ENCODE results near the gene SPACA6.

SPACA6 gene

GRCh38 chr19:51664131-51664530, 29.0 kb upstream of the SPACA6 start:
- H2AFZ ChIP-seq (ENCODE audit: low read depth, low read length, severe bottlenecking), result no peak overlapping the region
- TF ChIP-seq CTCF (IDR thresholded peaks at IDR 0.05; ENCODE audit: insufficient read depth, low read length, poor library complexity, severe bottlenecking) (no peak), EZH2phosphoT487 (conservative IDR thresholded peaks at IDR 0.05; ENCODE audit: low read length) (no peak)
- no peaks in the 10 kb centered on the region for H3K27me3 ChIP-seq (ENCODE audit: low read length)
- H3K9me3 ChIP-seq (ENCODE audit: insufficient read depth, low read length), result no peaks in the 10 kb centered on the region
- H4K20me1 ChIP-seq (ENCODE audit: low read depth, low read length), result no peaks in the 10 kb centered on the region
- H3K4me3 ChIP-seq (ENCODE audit: insufficient read depth, low read length, poor library complexity, severe bottlenecking), result no peak overlapping the region
- no peaks in the 10 kb centered on the region for H3K79me2 ChIP-seq (ENCODE audit: insufficient read depth, low read length)
- H3F3A ChIP-seq (ENCODE audit: insufficient read depth), result no peaks in the 10 kb centered on the region
- no peaks in the 10 kb centered on the region for H3K36me3 ChIP-seq (ENCODE audit: low read length)
- no peak overlapping the region for H3K9ac ChIP-seq (ENCODE audit: low read length)
- no peak overlapping the region for H3K27ac ChIP-seq (ENCODE audit: low read depth, low read length)
- no peak overlapping the region for H3K4me2 ChIP-seq (ENCODE audit: low read depth, low read length, poor library complexity, severe bottlenecking)
- H3K9me2 ChIP-seq (replicated peaks; ENCODE audit: insufficient read depth, low read length), result no peaks in the 10 kb centered on the region

GRCh38 chr19:51664997-51665396, 28.1 kb upstream of the SPACA6 start:
- H3K9me2 ChIP-seq (replicated peaks; ENCODE audit: insufficient read depth, low read length), result no peaks in the 10 kb centered on the region
- no peak overlapping the region for H3K27ac ChIP-seq (ENCODE audit: low read depth, low read length)
- no peaks in the 10 kb centered on the region for H3F3A ChIP-seq (ENCODE audit: insufficient read depth)
- H3K36me3 ChIP-seq (ENCODE audit: low read length), result no peaks in the 10 kb centered on the region
- no peaks in the 10 kb centered on the region for H3K9me3 ChIP-seq (ENCODE audit: insufficient read depth, low read length)
- H4K20me1 ChIP-seq (ENCODE audit: low read depth, low read length), result no peaks in the 10 kb centered on the region
- H3K79me2 ChIP-seq (ENCODE audit: insufficient read depth, low read length), result no peaks in the 10 kb centered on the region
- TF ChIP-seq CTCF (IDR thresholded peaks at IDR 0.05; ENCODE audit: insufficient read depth, low read length, poor library complexity, severe bottlenecking) (no peak), EZH2phosphoT487 (conservative IDR thresholded peaks at IDR 0.05; ENCODE audit: low read length) (no peak)
- no peak overlapping the region for H3K4me2 ChIP-seq (ENCODE audit: low read depth, low read length, poor library complexity, severe bottlenecking)
- H3K27me3 ChIP-seq (ENCODE audit: low read length), result no peaks in the 10 kb centered on the region
- no peak overlapping the region for H2AFZ ChIP-seq (ENCODE audit: low read depth, low read length, severe bottlenecking)
- no peak overlapping the region for H3K4me3 ChIP-seq (ENCODE audit: insufficient read depth, low read length, poor library complexity, severe bottlenecking)
- no peak overlapping the region for H3K9ac ChIP-seq (ENCODE audit: low read length)

- H3K4me2 ChIP-seq (ENCODE audit: low read depth, low read length, poor library complexity, severe bottlenecking), result no peak overlapping the region
- H2AFZ ChIP-seq (ENCODE audit: low read depth, low read length, severe bottlenecking), result no peak overlapping the region
- H3K27ac ChIP-seq (ENCODE audit: low read depth, low read length), result no peak overlapping the region
- no peaks in the 10 kb centered on the region for H3K9me2 ChIP-seq (replicated peaks; ENCODE audit: insufficient read depth, low read length)
- H3K36me3 ChIP-seq (ENCODE audit: low read length), result no peaks in the 10 kb centered on the region
- TF ChIP-seq EZH2phosphoT487 (conservative IDR thresholded peaks at IDR 0.05; ENCODE audit: low read length) (no peak), CTCF (IDR thresholded peaks at IDR 0.05; ENCODE audit: insufficient read depth, low read length, poor library complexity, severe bottlenecking) (no peak)
- H3K27me3 ChIP-seq (ENCODE audit: low read length), result no peaks in the 10 kb centered on the region
- H3K9me3 ChIP-seq (ENCODE audit: insufficient read depth, low read length), result no peaks in the 10 kb centered on the region
- no peaks in the 10 kb centered on the region for H3F3A ChIP-seq (ENCODE audit: insufficient read depth)
- no peaks in the 10 kb centered on the region for H4K20me1 ChIP-seq (ENCODE audit: low read depth, low read length)
- H3K4me3 ChIP-seq (ENCODE audit: insufficient read depth, low read length, poor library complexity, severe bottlenecking), result no peak overlapping the region
- no peaks in the 10 kb centered on the region for H3K79me2 ChIP-seq (ENCODE audit: insufficient read depth, low read length)
- no peak overlapping the region for H3K9ac ChIP-seq (ENCODE audit: low read length)
Measured at GRCh38 chr19:51668216-51668615, 24.9 kb upstream of the SPACA6 start.
